ENCODE results near the gene MLH3.

DNA sequence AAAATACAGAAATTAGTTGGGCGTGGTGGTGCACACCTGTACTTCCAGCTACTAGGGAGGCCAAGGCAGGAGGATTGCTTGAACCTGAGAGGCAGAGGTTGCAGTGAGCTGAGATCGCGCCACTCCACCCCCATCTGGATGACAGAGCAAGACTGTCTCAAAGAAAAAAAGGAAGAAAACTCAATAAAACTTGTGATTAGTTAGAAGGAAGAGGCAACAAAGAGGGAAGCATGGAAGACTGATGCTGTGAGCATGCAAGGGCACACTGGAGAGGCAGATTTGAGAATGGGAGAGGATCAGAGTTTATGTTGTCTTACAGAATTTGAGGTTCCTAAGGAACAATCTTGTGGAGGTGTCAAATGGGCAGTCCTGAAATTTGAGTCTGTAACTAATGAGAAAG is 15.4 kb upstream of the MLH3 start:
- no peak for TF ChIP-seq POLR2A (IDR thresholded peaks at IDR 0.05; ENCODE audit: extremely low read depth, insufficient read length)
- TF ChIP-seq, protein P1, sequence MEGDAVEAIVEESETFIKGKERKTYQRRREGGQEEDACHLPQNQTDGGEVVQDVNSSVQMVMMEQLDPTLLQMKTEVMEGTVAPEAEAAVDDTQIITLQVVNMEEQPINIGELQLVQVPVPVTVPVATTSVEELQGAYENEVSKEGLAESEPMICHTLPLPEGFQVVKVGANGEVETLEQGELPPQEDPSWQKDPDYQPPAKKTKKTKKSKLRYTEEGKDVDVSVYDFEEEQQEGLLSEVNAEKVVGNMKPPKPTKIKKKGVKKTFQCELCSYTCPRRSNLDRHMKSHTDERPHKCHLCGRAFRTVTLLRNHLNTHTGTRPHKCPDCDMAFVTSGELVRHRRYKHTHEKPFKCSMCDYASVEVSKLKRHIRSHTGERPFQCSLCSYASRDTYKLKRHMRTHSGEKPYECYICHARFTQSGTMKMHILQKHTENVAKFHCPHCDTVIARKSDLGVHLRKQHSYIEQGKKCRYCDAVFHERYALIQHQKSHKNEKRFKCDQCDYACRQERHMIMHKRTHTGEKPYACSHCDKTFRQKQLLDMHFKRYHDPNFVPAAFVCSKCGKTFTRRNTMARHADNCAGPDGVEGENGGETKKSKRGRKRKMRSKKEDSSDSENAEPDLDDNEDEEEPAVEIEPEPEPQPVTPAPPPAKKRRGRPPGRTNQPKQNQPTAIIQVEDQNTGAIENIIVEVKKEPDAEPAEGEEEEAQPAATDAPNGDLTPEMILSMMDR (IDR thresholded peaks at IDR 0.05; ENCODE audit: low read depth, low read length) = no peak
- TF ChIP-seq, protein P2, sequence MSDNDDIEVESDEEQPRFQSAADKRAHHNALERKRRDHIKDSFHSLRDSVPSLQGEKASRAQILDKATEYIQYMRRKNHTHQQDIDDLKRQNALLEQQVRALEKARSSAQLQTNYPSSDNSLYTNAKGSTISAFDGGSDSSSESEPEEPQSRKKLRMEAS (IDR thresholded peaks at IDR 0.05; ENCODE audit: low read depth, low read length) = no peak
- no peak for TF ChIP-seq MYC (IDR thresholded peaks at IDR 0.05; ENCODE audit: low read depth, low read length)

All from NB4 (cell line).